ENCODE data around the gene CENATAC.
"Not testable (repeated sequence)": the region's sequence is repeated elsewhere in the genome, so short reads cannot be mapped to it uniquely, and the experiment has no call there.

Gene CENATAC

DNA sequence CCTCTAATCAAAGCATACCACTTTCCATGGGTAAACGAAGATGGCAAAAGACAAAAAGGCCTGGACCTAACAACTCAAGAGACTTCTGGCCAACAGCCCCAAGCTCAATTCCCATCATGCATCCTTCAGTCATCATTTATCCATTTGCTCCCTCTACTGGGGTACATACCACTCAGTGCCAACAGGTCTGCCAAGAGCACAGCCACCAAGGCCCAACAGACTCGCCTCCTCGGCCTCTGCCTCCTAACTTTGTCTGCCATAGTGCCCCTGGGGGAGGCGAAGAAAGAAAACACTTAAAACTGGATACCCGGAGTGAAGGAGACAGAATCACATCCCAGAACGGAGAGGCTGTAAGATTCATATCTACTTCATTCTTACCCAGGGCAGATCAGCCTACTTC, 58.0 kb downstream of the CENATAC start:
- peak; percentile 26 for DNase-seq (ENCODE audit: low spot score)

DNA sequence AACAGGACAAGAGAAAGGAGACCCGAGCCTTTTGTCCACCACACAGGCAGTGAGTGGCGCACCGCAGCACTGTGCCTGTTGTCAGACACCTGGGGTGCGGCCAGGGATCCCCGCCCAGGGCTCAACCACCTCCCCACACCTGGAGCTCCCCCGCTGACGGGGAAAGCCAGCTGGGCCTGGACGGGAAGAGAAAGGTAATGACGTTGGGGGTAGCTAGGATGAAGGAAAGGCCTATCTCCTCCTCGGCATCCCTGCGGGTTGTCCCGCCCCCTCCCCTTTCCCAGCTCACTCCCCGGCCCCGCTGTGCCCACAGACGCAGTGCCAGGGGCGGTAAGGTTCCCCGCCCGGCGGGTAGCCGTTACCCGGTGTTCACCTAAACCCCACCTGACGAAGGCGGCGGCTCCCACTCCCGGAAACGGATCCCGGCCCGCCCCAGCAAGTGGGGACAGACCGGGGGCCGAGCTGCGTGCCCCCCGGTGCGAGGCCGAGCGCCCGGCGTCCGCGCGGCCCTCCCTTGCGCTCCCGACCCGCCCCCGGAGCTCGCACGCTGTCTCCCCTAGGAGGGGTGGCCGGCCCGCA, 58.6 kb downstream of the CENATAC start:
- no peak for DNase-seq (ENCODE audit: low spot score)

DNA sequence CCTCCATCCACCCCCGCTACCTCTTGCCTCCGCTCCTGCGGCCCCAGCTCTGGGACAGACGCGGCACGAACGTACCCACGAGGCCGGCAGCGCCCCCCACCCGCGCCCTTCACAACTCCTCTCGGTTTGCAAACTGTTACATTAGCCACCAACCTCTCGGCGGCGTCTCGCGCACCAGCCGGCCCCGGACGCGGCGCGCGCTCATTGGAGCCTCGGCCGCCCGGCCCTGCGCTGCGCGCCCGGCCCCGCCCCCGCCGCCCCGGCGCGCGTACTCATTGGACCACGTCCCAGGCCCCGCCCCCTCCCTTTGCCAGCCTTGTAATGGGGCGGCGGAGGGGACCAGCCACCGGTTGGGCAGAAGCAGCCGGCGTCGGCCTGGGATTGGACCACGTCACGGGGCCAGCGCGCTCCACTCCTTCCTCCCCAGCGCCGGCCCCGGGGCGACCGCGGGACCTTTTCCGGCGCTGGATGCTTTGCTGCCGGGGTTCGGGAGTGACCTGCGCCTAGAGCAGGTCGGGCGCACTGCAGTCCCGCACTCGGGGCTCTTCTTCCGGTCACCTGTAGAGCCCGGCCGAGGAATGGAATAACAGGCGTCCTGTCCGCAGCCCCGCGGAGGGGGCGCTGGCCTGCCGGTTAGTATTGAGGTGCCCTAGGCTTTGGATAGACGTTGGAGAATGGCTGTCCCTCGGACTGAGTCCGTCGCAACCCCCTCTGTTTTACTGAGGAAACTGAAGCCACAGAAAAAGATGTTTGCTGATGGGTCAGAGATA, 59.2 kb downstream of the CENATAC start, which contains the start of gene HYOU1:
Gene HYOU1 (minus strand): TSS at position 206 of the 770 bp plus-strand sequence. CDS start 1,045 bp downstream, outside the sequence.
- DNase-seq (ENCODE audit: low spot score), result peak; percentile 95

DNA sequence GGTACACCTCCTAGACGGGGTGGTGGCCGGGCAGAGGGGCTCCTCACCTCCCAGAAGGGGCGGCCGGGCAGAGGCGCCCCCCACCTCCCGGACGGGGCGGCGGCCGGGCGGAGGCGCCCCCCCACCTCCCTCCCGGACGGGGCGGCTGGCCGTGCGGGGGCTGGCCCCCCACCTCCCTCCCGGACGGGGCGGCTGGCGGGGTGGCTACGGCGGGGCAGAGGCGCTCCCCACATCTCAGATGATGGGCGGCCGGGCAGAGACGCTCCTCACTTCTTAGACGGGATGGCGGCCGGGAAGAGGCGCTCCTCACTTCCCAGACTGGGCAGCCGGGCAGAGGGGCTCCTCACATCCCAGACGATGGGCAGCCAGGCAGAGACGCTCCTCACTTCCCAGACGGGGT, 61.2 kb downstream of the CENATAC start:
- DNase-seq (ENCODE audit: low spot score), result not testable (repeated sequence)

DNA sequence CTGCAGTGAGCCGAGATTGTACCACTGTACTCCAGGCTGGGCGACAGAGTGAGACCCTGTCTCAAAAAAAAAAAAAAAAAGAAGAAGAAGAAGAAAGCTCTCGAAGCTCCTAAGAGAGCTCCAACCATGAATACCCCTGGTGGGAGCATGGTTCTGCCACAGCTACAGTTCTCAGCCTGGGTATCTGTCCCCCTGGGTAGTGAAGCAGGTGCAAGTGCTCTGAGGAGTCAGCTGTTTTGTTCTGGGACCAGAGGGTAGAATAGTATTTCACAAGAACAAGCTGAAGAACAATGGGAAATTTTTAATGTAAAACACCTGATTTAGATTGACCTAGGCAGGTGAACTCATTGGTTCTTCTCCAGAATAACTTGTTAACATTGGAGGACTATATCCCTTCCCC, 63.3 kb downstream of the CENATAC start:
- DNase-seq (ENCODE audit: low spot score), result no peak

DNA sequence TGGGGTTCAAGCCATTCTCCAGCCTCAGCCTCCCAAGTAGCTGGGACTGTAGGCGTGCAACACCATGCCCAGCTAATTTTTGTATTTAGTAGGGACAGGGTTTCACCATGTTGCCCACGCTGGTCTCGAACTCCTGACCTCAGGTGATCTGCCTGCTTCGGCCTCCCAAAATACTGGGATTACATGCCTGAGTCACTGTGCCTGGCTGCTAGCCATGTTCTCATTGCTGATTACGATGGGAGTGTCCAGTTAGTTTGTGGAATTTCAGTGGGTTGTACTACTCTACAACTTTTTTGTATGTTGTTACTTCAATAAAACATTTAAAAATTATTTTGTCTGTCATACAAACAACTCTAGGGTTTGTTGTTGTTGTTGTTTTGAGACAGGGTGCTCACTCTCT, 64.8 kb downstream of the CENATAC start:
- DNase-seq (ENCODE audit: low spot score), result no peak

DNA sequence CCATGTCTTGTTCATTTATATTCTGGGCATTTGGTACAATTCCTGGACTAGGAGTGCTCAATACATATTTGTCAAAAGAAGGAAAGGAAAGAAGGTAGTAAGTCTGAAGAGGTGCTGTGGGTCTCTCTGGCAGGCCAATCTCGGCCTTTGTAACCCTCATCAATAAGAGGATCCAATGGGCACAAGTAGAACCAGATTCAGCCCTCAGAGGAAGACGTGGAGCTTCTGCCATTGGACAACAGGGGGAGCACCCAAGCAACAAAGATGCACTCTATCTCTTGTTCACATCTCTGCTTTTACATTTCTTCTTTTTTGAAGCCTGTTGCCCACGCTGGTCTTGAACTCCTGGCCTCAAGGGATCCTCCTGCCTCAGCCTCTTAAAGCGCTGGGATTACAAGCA, 67.4 kb downstream of the CENATAC start:
- no peak for DNase-seq (ENCODE audit: low spot score)

Data from globus pallidus (tissue), 1 donor.